Kidney epithelial cell (primary cell): Measurements from ENCODE around the gene CARS1. TPM values are rescaled to one million over a fixed set of nuclear protein-coding genes. Genes with fewer than 3 reads are reported as not detected.

Experiments
- DNase-seq: peaks from one replicate; pipeline ENCODE4 v3.0.0-alpha.2; 2010; ENCODE audit warnings: low read depth
- H3K27me3 ChIP-seq: 2 replicates; pipeline ENCODE4 v1.6.0; 2011; ENCODE audit warnings: low read length; ENCODE audit not compliant: control insufficient read depth, insufficient read depth
- H3K36me3 ChIP-seq: 2 replicates; pipeline ENCODE4 v1.5.1; 2011; ENCODE audit warnings: low read length; ENCODE audit not compliant: control insufficient read depth, insufficient read depth
- H3K4me3 ChIP-seq: 2 replicates; pipeline ENCODE4 v1.5.1; 2011; ENCODE audit warnings: low read depth, mild to moderate bottlenecking, control low read depth, low read length
- CTCF ChIP-seq: IDR thresholded peaks from 2 replicates; pipeline ENCODE4 v1.5.1; 2011; ENCODE audit warnings: mild to moderate bottlenecking, moderate library complexity, low read length, control low read depth, inconsistent platforms; ENCODE audit not compliant: insufficient read depth, poor library complexity, severe bottlenecking
- total RNA-seq: library from RNA; depleted of rRNA; stranded (reverse); fragments of >200 nt; gene quantifications from 2 replicates; pipeline ENCODE4 v1.2.3, GENCODE V29; 2015

CARS1 gene
- total RNA-seq, 1 donor from 2014 or later, result 98.3 TPM

DNA sequence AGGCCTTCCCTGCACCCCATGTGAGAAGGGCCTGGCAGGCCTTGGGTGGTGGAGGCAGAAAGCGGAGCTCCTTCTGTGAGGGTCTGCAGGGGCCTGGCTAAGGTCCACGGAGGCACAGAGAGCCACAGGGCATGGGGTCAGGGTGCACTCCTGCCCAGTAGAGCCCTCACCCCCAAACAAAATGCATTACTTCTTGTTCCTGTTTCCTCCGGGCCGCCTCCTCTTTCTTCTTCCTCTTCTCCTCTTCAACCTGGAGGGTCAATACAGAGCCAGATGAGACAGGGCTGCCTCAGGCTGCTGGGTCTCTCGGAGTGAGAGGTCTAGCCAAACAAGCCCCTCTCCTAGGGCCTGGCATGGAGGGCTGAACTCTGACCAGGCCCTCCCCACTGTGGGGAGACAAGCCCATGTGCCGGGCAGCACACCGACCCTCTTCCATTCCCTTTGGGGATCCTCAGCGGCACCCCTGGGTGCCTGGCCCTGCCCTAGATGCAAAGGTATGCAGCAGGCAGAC lies 54.8 kb downstream of the CARS1 start:
- TF ChIP-seq CTCF, result no peak
- Histone ChIP-seq H3K36me3 (peaks cover 3% of the 10 kb centered on the region), H3K27me3 (no peaks in the 10 kb centered on the region), H3K4me3 (no peak overlapping the region)
- no peak for DNase-seq

DNA sequence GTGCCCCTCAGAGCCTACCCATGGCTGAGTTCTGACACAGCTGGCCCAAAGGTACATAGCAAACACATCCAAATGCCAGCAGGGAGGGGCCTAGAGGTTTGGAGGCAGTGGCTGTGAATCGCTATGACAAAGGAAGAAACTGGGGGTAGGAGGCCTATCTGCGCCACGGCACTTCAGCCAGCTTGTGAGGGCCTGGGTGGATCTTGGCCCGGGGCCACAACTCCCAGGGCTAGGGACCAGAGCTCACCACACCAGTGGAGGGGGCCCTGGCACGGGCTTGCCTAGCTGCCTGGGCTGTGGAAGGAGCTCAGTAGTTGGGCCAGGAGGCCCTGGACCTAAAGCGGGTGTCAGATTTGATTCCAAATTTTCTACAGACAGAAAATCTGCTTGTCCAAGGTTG lies 55.7 kb downstream of the CARS1 start:
- Histone ChIP-seq H3K27me3 (no peaks in the 10 kb centered on the region), H3K36me3 (peaks cover 1% of the 10 kb centered on the region), H3K4me3 (no peak overlapping the region)
- TF ChIP-seq CTCF, result no peak
- no peak for DNase-seq

GRCh38 chr11:3000032-3000961 lies 56.9 kb downstream of the CARS1 start:
- H3K4me3 ChIP-seq, result no peak overlapping the region
- DNase-seq, result no peak
- peaks cover 1% of the 10 kb centered on the region for H3K36me3 ChIP-seq

GRCh38 chr11:2999464-2999998 lies 57.7 kb downstream of the CARS1 start:
- peaks cover 1% of the 10 kb centered on the region for H3K36me3 ChIP-seq
- DNase-seq, result no peak

More at GRCh38 chr11:3000032-3000961, 56.9 kb downstream of the CARS1 start:
- H3K27me3 ChIP-seq, result no peaks in the 10 kb centered on the region
- TF ChIP-seq CTCF, result no peak

GRCh38 chr11:2998073-2998850 lies 59.0 kb downstream of the CARS1 start:
- H3K4me3 ChIP-seq, result no peak overlapping the region
- no peaks in the 10 kb centered on the region for H3K36me3 ChIP-seq
- no peak for DNase-seq
- no peak for TF ChIP-seq CTCF
- no peaks in the 10 kb centered on the region for H3K27me3 ChIP-seq

More at GRCh38 chr11:2999464-2999998, 57.7 kb downstream of the CARS1 start:
- H3K27me3 ChIP-seq, result no peaks in the 10 kb centered on the region
- H3K4me3 ChIP-seq, result no peak overlapping the region
- TF ChIP-seq CTCF, result no peak
